ENCODE results near the gene EFNB2.
A peak's percentile ranks its signal among the peaks of the same experiment; 100 is the strongest.

EFNB2 gene

GRCh38 chr13:106525865-106526264 lies 9.6 kb downstream of the EFNB2 start:
- no peak for DNase-seq (ENCODE audit: low spot score)

DNA sequence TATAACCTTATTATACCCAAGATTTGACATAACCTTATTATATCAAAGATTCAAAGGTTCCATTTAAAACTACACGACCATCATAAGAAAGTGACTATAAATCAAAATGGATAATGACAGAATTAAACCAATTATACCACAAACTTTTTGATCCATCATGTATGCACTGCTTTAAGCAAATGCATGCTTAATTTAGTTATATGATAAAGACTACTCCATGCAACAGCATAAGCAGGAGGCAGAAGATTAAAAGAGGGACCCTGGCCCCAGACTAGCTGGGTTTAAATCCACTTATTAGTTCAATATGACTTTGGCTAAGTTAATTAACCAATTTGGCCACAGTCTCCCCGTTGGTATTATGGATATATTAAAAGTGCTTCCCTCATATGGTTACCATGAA lies 11.4 kb downstream of the EFNB2 start:
- no peak for DNase-seq (ENCODE audit: low spot score)

DNA sequence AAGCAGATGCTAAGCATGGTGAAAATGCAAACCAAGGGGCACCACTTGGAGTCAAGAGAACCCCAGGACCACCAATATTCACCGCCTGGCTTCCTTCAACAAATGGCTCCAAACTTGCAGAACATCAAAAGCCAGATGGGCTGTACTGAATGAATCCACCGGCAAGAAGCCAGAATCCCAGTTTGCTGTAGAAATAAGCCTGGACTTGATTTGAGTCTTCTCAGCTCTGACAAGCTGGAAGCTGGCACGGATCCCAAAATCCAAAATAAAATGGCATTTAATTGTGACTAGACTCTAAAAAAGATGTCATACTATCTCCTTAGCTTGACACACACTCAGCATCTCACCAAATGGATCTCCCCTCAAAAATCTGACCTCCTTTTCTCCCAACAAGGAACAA lies 11.9 kb downstream of the EFNB2 start:
- no peak for DNase-seq (ENCODE audit: low spot score)

- no peak for DNase-seq (ENCODE audit: low spot score)
Observed at GRCh38 chr13:106522898-106523525, 12.4 kb downstream of the EFNB2 start.

GRCh38 chr13:106522112-106522705 lies 13.3 kb downstream of the EFNB2 start:
- no peak for DNase-seq (ENCODE audit: low spot score)

GRCh38 chr13:106521095-106521799 lies 14.2 kb downstream of the EFNB2 start:
- DNase-seq (ENCODE audit: low spot score) = no peak

DNA sequence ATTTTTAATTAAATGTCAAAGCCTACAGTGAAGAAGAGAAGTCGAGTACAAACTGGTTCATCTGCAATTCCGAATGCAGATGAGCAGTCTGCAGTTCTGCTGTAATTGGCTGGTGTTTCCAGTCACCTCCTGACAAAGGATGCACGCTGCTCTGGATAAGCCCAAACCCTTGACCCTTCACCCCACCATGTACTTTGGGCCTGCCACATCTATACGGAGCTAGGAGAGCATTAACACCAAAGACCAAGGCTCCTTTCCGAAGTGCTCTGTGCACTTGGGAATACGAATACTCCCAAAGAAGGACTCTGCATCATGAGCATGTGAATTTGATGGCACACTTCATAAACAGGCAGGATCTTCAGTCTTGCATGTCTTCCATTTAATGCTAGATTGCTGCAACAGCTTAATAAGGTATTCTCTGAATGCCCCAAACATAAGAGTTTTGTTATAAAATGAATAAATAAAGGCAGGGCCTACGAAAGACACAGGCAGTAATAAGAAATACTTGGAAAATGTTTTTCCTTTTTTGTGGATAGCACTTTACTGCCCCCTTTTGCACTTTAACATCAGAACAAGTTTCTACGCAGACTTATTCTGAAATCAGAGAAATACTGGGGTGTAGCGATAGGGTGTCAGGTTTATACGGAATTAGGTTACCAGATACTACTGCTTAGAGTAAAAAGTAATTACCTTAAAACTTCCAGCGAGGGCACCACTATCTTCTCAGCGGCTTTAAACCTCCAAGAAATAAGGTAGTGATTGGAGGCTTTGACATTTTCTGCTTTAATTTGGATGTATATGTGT lies 15.0 kb downstream of the EFNB2 start:
- DNase-seq (ENCODE audit: low spot score) = peak; percentile 79

- DNase-seq (ENCODE audit: low spot score) = no peak
Observed at GRCh38 chr13:106518512-106518911, 16.9 kb downstream of the EFNB2 start.

- DNase-seq (ENCODE audit: low spot score) = no peak
Observed at GRCh38 chr13:106517109-106517847, 18.2 kb downstream of the EFNB2 start.

DNA sequence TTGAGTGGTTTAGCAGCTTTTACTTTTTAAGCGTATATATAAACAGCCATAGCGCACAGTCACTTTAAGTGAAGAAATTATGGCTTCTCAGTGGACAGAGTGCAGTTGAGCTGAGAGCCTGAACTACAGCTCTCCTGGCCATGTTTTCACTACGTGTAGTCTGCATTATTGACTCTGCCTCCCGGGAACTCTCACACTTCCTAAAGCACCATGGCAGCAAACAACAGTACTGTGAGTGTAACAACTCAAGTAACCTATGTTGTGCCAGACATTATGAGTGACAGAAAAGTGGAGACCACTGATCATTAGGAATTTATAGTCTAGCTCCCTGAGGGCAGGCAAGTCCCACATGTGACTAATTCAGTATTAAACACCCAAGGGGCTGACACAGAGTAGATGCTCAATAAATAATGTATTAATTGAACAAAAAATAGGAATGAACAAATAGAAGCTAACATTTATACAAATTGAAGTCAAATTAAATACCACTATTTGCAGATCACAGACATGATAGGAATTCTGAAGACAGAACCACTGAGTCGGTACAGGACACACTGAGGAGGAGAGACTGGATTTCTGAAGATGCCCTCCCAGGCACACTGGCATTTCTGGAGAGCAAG lies 19.7 kb downstream of the EFNB2 start:
- no peak for DNase-seq (ENCODE audit: low spot score)

DNA sequence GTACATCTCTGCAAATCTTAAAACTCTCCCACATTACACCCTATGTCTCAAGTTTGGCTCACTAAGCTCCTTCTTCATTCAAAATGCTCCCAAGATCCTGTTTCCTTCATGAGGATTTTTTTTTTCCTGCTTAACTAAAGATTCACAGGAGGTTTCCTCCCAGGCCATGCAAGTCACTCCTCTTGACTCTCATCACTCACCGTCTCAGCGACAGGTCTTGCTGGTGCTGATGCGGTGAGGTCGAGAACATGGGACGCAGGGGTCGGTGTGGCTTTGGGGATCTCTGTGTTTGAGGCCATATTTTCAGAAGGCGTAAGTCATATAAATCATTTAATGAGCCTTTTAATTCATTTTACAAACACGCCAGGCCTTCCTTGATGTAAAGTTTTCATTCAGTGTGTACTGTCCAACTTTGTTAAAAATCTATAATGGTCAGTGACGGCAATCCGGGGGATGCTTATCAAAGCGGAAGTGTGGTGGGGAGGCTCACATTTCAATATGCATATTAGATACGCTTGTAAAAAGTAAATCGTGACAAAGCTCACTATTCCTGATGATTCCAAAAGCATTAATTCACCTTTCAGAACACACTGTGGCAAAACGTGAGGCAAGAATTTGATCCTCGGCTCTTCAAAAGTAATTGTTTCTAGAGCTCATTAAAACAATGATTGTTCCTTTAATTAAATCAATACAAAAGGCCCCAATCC lies 20.4 kb downstream of the EFNB2 start:
- no peak for DNase-seq (ENCODE audit: low spot score)

GRCh38 chr13:106513025-106513983 lies 22.2 kb downstream of the EFNB2 start:
- peak; percentile 25 for DNase-seq (ENCODE audit: low spot score)

DNA sequence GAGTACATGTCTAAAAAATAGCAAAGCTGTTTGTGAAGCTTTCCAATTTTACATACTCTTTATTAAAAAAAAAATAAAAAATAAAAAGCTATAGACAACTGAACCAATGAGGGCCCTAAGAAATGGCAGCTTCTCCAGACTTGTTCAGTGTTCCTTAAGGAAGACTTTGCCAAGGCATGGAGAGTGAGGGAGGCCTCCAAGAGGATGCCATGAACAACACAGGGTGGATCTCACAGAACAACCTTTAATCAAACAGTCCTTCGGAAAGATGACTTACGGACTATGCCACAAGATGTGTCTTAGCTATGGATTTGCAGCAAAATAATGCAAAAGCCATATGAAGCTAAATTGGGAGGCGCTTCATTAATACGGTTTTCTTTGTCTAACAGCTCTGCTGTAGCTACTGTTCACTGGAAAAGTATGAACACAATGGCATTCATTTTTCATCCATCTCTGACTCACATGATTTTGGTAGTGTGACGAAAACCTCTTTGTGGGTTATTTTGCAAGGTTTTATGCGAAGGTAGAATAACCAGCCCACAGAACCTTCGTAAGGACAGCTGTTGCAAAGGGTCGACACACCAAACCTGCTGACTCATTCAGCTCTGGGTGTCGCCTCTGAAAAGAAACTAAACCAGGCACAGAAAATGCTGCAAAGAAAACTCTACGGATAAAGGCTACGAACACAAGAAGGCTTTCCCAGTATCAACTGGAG lies 27.7 kb downstream of the EFNB2 start:
- peak; percentile 80 for DNase-seq (ENCODE audit: low spot score)

GRCh38 chr13:106506286-106506685 lies 29.2 kb downstream of the EFNB2 start:
- DNase-seq (ENCODE audit: low spot score) = peak; percentile 27

- no peak for DNase-seq (ENCODE audit: low spot score)
Observed at GRCh38 chr13:106505732-106506131, 29.7 kb downstream of the EFNB2 start.

DNA sequence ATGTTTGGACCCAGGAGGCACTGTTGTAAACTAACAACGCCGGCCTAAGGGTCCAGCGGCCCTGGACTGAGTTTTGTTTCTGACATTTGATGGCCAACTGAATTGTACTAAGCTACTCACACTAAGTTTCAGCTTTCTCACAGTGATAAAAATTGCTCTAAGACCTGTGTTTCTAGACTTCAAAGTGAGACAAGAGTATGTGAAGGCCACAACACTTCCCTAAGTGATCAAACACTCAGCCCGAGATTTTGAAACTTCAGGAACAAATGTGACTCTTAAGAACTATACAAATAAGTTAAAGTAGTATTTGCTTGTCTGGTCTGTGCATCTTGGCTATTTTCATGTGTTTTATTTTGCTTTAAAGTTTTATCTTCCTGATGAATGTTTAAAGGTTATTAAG lies 30.2 kb downstream of the EFNB2 start:
- DNase-seq (ENCODE audit: low spot score) = no peak

GRCh38 chr13:106503730-106504453 lies 31.6 kb downstream of the EFNB2 start:
- DNase-seq (ENCODE audit: low spot score) = no peak

DNA sequence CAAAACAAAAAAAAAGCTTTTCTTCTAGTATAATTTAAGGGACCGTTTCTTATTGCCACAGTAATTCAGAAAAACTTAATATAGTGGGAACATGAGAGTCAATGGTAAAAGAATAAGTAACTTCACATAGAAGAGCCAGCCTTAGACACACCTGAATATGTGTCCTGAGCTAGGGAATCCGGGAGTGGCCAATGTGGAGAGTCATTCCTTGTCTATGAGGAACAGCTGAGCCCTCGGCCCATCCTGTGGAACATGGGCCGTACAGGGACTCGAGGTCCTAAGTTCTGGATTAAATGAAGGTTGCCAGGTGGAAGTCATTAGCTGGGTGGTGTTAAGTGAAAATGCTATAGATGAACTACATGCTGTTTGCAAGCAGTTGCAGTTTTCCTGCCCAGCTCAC lies 32.2 kb downstream of the EFNB2 start:
- no peak for DNase-seq (ENCODE audit: low spot score)
